PFSK-1 (cell line): ENCODE results near the gene KCNMB2.

Experiments used
- FOXP2 ChIP-seq: optimal IDR thresholded peaks from 2 replicates; pipeline ENCODE3; 2011; ENCODE audit warnings: borderline replicate concordance, control low read depth, inconsistent platforms; ENCODE audit not compliant: insufficient read depth; ENCODE audit errors: extremely low read length, extremely low read depth
- POLR2AphosphoS5 ChIP-seq: IDR thresholded peaks from 2 replicates; pipeline ENCODE4 v1.6.1; 2012; ENCODE audit warnings: low read depth, mild to moderate bottlenecking, control low read depth, low read length, moderate library complexity
- REST ChIP-seq, 2 experiments: IDR thresholded peaks; 2 replicates each; pipeline versions ENCODE4 v1.6.1 to v1.8.0; 2011 to 2012; ENCODE audit warnings: low read depth in 2 of 2, low read length in 2 of 2, control low read depth in 1 of 2, inconsistent platforms in 1 of 2, mild to moderate bottlenecking in 1 of 2, moderate library complexity in 1 of 2; ENCODE audit not compliant: insufficient read depth in 1 of 2
- SIN3A ChIP-seq: IDR thresholded peaks from 2 replicates; pipeline ENCODE4 v1.6.1; 2012; ENCODE audit warnings: mild to moderate bottlenecking, low read length, moderate library complexity, borderline replicate concordance; ENCODE audit not compliant: insufficient read depth
- TAF1 ChIP-seq: IDR thresholded peaks from 2 replicates; pipeline ENCODE4 v1.6.1; 2012; ENCODE audit warnings: low read length, control low read depth, borderline replicate concordance; ENCODE audit not compliant: insufficient read depth

The KCNMB2 gene

DNA sequence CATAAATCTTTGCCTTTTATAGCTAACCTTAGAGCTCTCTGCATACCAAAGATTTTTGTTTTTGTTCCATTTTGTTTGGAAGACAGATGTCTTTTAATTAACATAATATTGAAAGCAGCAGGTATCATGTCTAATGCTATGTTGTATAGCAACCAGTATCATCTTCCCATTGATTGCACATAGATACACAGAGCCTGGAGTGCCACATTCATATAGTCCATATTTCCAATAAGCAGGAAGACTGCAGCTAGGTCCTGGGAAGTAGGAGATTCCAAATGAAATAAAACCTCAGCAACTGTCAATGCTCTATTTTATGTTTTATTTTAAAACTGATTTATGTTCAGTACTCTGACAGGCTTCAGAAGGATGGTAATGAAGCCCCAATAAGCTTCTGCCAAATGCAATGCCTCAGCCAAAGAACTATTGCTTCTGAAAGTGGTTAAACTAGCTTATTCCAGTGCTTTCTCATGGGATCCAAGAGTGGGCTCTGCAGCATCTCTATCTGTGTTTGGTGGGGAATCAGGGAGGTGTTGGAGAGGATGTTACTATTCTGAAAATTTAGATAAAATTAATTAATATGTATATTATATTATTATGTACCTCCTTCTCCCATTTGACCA, 6.5 kb upstream of the KCNMB2 start:
- no peak for TF ChIP-seq TAF1
- TF ChIP-seq POLR2AphosphoS5, result no peak
- no peak for TF ChIP-seq REST (IDR thresholded peaks at IDR 0.05; ENCODE audit: insufficient read depth in 1 of 2, low read depth in 2 of 2, low read length in 2 of 2)
- no peak for TF ChIP-seq FOXP2
- TF ChIP-seq SIN3A, result no peak

DNA sequence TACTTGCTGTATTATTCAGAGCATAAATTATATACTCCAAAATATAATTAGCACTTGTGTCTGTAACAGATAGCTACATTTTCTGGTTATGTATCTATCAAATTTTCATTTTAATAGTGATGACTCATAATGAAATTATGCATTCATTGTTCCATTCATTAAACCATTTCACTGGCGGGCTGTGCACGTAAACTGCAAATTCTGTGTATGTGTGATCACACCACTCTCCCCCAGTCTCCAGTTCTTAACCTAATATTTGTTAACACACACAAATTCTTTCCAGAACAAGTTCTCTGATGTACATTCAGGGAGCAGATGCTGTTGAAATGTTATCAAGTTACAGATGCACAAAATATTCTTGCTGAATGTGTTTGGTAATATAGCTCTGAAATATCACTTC, 3.8 kb upstream of the KCNMB2 start:
- TF ChIP-seq TAF1, result no peak
- TF ChIP-seq FOXP2, result no peak
- no peak for TF ChIP-seq POLR2AphosphoS5
- TF ChIP-seq SIN3A, result no peak
- TF ChIP-seq REST (IDR thresholded peaks at IDR 0.05; ENCODE audit: insufficient read depth in 1 of 2, low read depth in 2 of 2, low read length in 2 of 2), result no peak

- no peak for TF ChIP-seq SIN3A
- no peak for TF ChIP-seq REST (IDR thresholded peaks at IDR 0.05; ENCODE audit: insufficient read depth in 1 of 2, low read depth in 2 of 2, low read length in 2 of 2)
- TF ChIP-seq TAF1, result no peak
- no peak for TF ChIP-seq FOXP2
- TF ChIP-seq POLR2AphosphoS5, result no peak
Measured at GRCh38 chr3:178537122-178537705, 978 bp downstream of the KCNMB2 start.

DNA sequence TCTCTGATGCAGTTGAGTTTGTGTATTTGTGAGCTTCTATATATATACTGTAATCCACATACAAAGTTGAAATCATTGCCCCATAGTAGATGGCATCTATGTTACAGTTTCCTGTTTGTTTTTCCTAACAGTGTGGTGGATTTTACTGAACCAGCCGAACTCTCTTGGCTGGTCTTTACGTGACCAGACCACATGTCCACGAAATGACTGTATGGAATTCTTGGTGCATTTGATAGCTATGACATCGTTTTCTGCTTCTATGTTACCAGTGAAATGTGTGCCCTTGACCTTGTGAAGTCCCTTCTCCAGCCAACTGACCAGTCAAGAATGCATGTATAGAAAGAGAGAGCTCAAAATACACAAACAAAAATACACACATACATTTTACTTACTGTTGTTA, 1.8 kb downstream of the KCNMB2 start:
- TF ChIP-seq SIN3A (no peak), REST (IDR thresholded peaks at IDR 0.05; ENCODE audit: insufficient read depth in 1 of 2, low read depth in 2 of 2, low read length in 2 of 2) (no peak), FOXP2 (no peak), TAF1 (no peak), POLR2AphosphoS5 (no peak)

- TF ChIP-seq REST (IDR thresholded peaks at IDR 0.05; ENCODE audit: insufficient read depth in 1 of 2, low read depth in 2 of 2, low read length in 2 of 2) (no peak), SIN3A (no peak), FOXP2 (no peak), TAF1 (no peak), POLR2AphosphoS5 (no peak)
Measured at GRCh38 chr3:178540184-178540583, 3.9 kb downstream of the KCNMB2 start.
